Fibroblast of mammary gland (primary cell): ENCODE results near the gene SLIT1.

ENCODE experiments used
- DNase-seq: peaks from one replicate; pipeline ENCODE4 v3.0.0-alpha.2; 2010; ENCODE audit warnings: low read depth
- H3K4me3 ChIP-seq: 2 replicates; pipeline ENCODE4 v1.5.1; 2011; ENCODE audit warnings: low read depth, mild to moderate bottlenecking, low read length, moderate library complexity; ENCODE audit not compliant: control insufficient read depth
- CTCF ChIP-seq: conservative IDR thresholded peaks from 2 replicates; pipeline ENCODE4 v1.5.1; 2011; ENCODE audit warnings: low read depth, low read length, inconsistent platforms; ENCODE audit not compliant: control insufficient read depth, insufficient read depth

SLIT1 gene

GRCh38 chr10:97204826-97205679, 19.3 kb upstream of the SLIT1 start:
- DNase-seq: no peak
- no peak overlapping the region for H3K4me3 ChIP-seq
- TF ChIP-seq CTCF: no peak

GRCh38 chr10:97203220-97203619, 17.5 kb upstream of the SLIT1 start:
- no peak for TF ChIP-seq CTCF
- no peak overlapping the region for H3K4me3 ChIP-seq

GRCh38 chr10:97200616-97201015, 14.9 kb upstream of the SLIT1 start:
- no peak for TF ChIP-seq CTCF
- H3K4me3 ChIP-seq: no peak overlapping the region
- DNase-seq: no peak

More at GRCh38 chr10:97203220-97203619, 17.5 kb upstream of the SLIT1 start:
- no peak for DNase-seq

GRCh38 chr10:97199152-97199551, 13.4 kb upstream of the SLIT1 start:
- DNase-seq: no peak
- TF ChIP-seq CTCF: no peak
- H3K4me3 ChIP-seq: no peak overlapping the region

GRCh38 chr10:97197030-97197500, 11.3 kb upstream of the SLIT1 start:
- H3K4me3 ChIP-seq: no peak overlapping the region
- TF ChIP-seq CTCF: no peak
- DNase-seq: peak; percentile 4

GRCh38 chr10:97196223-97197029, 10.7 kb upstream of the SLIT1 start:
- TF ChIP-seq CTCF: peak; percentile 80
- peak; percentile 54 for DNase-seq
- peak overlapping the region; percentile 50 for H3K4me3 ChIP-seq
